Measurements from ENCODE around the gene ARHGEF2. TPM values are rescaled to one million over a fixed set of nuclear protein-coding genes. Genes with fewer than 3 reads are reported as not detected.
A peak's percentile ranks its signal among the peaks of the same experiment; 100 is the strongest.

ARHGEF2 gene
- total RNA-seq, 1 donor from 2014 or later, result 61.2 TPM

GRCh38 chr1:155975375-155976061 is 2.8 kb downstream of the ARHGEF2 start:
- intact Hi-C loops (cut with micrococcal nuclease), result no loop called here
- DNase-seq, result no peak
- no peak for ATAC-seq

- intact Hi-C loops (cut with micrococcal nuclease), result no loop called here
- no peak for DNase-seq
These were observed 3.9 kb downstream of the ARHGEF2 start for GRCh38 chr1:155974208-155975115.

GRCh38 chr1:155973723-155974122 is 4.6 kb downstream of the ARHGEF2 start:
- intact Hi-C loops (cut with micrococcal nuclease), result no loop called here
- DNase-seq, result peak; percentile 39
- no peak for ATAC-seq

More at GRCh38 chr1:155974208-155975115, 3.9 kb downstream of the ARHGEF2 start:
- no peak for ATAC-seq

GRCh38 chr1:155971910-155972809 is 6.2 kb downstream of the ARHGEF2 start:
- DNase-seq (no peak), ATAC-seq (no peak)
- intact Hi-C loops (cut with micrococcal nuclease), result no loop called here

GRCh38 chr1:155970531-155971167 is 7.7 kb downstream of the ARHGEF2 start:
- DNase-seq (peak; percentile 76), ATAC-seq (peak; percentile 52)
- intact Hi-C loops (cut with micrococcal nuclease), result no loop called here

GRCh38 chr1:155969377-155969791 is 9.0 kb downstream of the ARHGEF2 start:
- no peak for DNase-seq
- no peak for ATAC-seq

GRCh38 chr1:155968670-155969069 is 9.7 kb downstream of the ARHGEF2 start:
- peak; percentile 16 for ATAC-seq
- intact Hi-C loops (cut with micrococcal nuclease), result no loop called here
- peak; percentile 64 for DNase-seq

More at GRCh38 chr1:155969377-155969791, 9.0 kb downstream of the ARHGEF2 start:
- intact Hi-C loops (cut with micrococcal nuclease), result no loop called here

GRCh38 chr1:155968051-155968400 is 10.3 kb downstream of the ARHGEF2 start:
- intact Hi-C loops (cut with micrococcal nuclease), result no loop called here
- ATAC-seq (no peak), DNase-seq (no peak)

- peak; percentile 61 for DNase-seq
- intact Hi-C loops (cut with micrococcal nuclease), result no loop called here
- ATAC-seq, result peak; percentile 58
These were observed 10.9 kb downstream of the ARHGEF2 start for GRCh38 chr1:155967341-155968050.

GRCh38 chr1:155966750-155967149 is 11.6 kb downstream of the ARHGEF2 start:
- intact Hi-C loops (cut with micrococcal nuclease), result no loop called here
- no peak for DNase-seq
- ATAC-seq, result peak; percentile 52

GRCh38 chr1:155966135-155966534 is 12.2 kb downstream of the ARHGEF2 start:
- no peak for DNase-seq

GRCh38 chr1:155964193-155964592 is 14.2 kb downstream of the ARHGEF2 start:
- DNase-seq (no peak), ATAC-seq (no peak)
- intact Hi-C loops (cut with micrococcal nuclease), result no loop called here

More at GRCh38 chr1:155966135-155966534, 12.2 kb downstream of the ARHGEF2 start:
- ATAC-seq, result peak; percentile 1
- intact Hi-C loops (cut with micrococcal nuclease), result no loop called here

GRCh38 chr1:155962599-155963211 is 15.6 kb downstream of the ARHGEF2 start:
- ATAC-seq, result no peak
- peak; percentile 69 for DNase-seq
- intact Hi-C loops (cut with micrococcal nuclease), result no loop called here

GRCh38 chr1:155961937-155962336 is 16.4 kb downstream of the ARHGEF2 start:
- intact Hi-C loops (cut with micrococcal nuclease), result no loop called here
- ATAC-seq (peak; percentile 49), DNase-seq (peak; percentile 71)

GRCh38 chr1:155960081-155960745 is 18.1 kb downstream of the ARHGEF2 start:
- intact Hi-C loops (cut with micrococcal nuclease), result no loop called here
- DNase-seq (no peak), ATAC-seq (peak; percentile 47)

GRCh38 chr1:155957411-155957915 is 20.9 kb downstream of the ARHGEF2 start:
- intact Hi-C loops (cut with micrococcal nuclease), result no loop called here
- ATAC-seq (no peak), DNase-seq (no peak)

GRCh38 chr1:155954645-155955044 is 23.7 kb downstream of the ARHGEF2 start:
- no peak for DNase-seq
- ATAC-seq, result no peak
- intact Hi-C loops (cut with micrococcal nuclease), result no loop called here

All from left ventricle myocardium superior (tissue), 1 donor.